GM19351 (cell line): ENCODE data around the gene ABR.

Source experiments
- ATAC-seq: cut with Tn5 transposase; IDR thresholded peaks from one replicate; pipeline ENCODE4 v1.9.1; 2021; ENCODE audit warnings: mild to moderate bottlenecking, moderate library complexity; ENCODE audit not compliant: unreplicated experiment

The ABR gene

GRCh38 chr17:1011138-1011537, 168.6 kb downstream of the ABR start:
- ATAC-seq = no peak

- no peak for ATAC-seq
Measured at GRCh38 chr17:1010586-1010985, 169.2 kb downstream of the ABR start.

GRCh38 chr17:1010086-1010450, 169.7 kb downstream of the ABR start:
- no peak for ATAC-seq

- ATAC-seq = no peak
Measured at GRCh38 chr17:1009229-1010085, 170.3 kb downstream of the ABR start.

GRCh38 chr17:1008008-1008761, 171.6 kb downstream of the ABR start:
- no peak for ATAC-seq

- no peak for ATAC-seq
Measured at GRCh38 chr17:1007310-1008007, 172.3 kb downstream of the ABR start.

- no peak for ATAC-seq
Measured at GRCh38 chr17:1006054-1006453, 173.7 kb downstream of the ABR start.

GRCh38 chr17:1005361-1005946, 174.3 kb downstream of the ABR start:
- no peak for ATAC-seq

GRCh38 chr17:1004769-1005295, 174.9 kb downstream of the ABR start:
- no peak for ATAC-seq

- ATAC-seq = no peak
Measured at GRCh38 chr17:1003972-1004768, 175.6 kb downstream of the ABR start.

GRCh38 chr17:1003633-1003971, 176.2 kb downstream of the ABR start:
- ATAC-seq = no peak

GRCh38 chr17:1002771-1003555, 176.8 kb downstream of the ABR start:
- no peak for ATAC-seq

- ATAC-seq = no peak
Measured at GRCh38 chr17:1002412-1002753, 177.4 kb downstream of the ABR start.

GRCh38 chr17:1001640-1002411, 178.0 kb downstream of the ABR start:
- no peak for ATAC-seq

- ATAC-seq = no peak
Measured at GRCh38 chr17:1000597-1001461, 179.0 kb downstream of the ABR start.

GRCh38 chr17:998111-998510, 181.7 kb downstream of the ABR start:
- no peak for ATAC-seq

GRCh38 chr17:996554-997344, 183.0 kb downstream of the ABR start, which contains the start of gene TIMM22:
Gene TIMM22, plus strand, starts transcription at chr17:997129. Its CDS starts 14 bp downstream, at chr17:997143.
- peak; percentile 85 for ATAC-seq
